ENCODE data around the gene NFU1.

- TF ChIP-seq, protein P1, sequence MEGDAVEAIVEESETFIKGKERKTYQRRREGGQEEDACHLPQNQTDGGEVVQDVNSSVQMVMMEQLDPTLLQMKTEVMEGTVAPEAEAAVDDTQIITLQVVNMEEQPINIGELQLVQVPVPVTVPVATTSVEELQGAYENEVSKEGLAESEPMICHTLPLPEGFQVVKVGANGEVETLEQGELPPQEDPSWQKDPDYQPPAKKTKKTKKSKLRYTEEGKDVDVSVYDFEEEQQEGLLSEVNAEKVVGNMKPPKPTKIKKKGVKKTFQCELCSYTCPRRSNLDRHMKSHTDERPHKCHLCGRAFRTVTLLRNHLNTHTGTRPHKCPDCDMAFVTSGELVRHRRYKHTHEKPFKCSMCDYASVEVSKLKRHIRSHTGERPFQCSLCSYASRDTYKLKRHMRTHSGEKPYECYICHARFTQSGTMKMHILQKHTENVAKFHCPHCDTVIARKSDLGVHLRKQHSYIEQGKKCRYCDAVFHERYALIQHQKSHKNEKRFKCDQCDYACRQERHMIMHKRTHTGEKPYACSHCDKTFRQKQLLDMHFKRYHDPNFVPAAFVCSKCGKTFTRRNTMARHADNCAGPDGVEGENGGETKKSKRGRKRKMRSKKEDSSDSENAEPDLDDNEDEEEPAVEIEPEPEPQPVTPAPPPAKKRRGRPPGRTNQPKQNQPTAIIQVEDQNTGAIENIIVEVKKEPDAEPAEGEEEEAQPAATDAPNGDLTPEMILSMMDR (IDR thresholded peaks at IDR 0.05), result no peak
- TF ChIP-seq POLR2A (IDR thresholded peaks at IDR 0.05), result no peak
These were observed 27.3 kb upstream of the NFU1 start for GRCh38 chr2:69464575-69464974.
